ENCODE data around the gene ZBTB20.

Gene ZBTB20

DNA sequence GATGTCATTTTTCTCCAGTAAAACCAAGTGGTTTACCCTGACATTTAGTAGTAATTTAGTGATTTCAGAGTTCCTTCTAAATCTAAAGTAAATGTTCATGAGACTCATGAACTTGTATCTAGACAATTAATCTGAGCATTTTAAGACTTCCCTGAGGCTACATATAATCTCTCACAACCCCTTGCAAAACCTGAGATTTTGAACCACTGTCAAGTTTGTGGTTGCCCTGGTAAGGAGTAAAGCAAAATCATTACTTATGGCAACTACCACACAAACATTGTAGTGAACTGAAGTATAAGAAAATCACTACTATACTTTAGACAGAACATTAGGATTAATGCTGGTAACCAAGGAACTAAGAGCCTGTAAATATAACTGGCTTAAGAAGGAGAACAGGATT lies 483.1 kb downstream of the ZBTB20 start:
- no peak for DNase-seq

GRCh38 chr3:114660808-114661207 lies 486.3 kb downstream of the ZBTB20 start:
- DNase-seq = no peak

DNA sequence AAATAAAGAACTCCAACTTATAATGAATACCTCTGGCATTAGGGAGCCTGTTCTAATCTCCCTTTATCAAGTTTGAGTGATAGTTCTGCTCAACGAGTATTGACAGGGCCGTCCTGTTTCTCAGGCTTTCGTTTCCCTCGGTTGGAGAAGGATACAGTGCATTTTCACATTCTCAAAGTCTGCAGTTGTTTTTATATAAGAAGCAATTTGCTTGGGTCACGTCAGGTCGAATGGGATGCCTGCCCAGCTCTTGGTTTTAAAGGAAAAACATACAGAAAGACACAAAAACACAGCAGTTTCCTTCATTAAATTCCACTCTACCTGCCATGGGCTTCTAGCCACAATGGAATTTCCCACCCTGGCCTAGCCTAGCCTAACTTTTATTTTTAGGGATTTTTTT lies 487.0 kb downstream of the ZBTB20 start:
- no peak for DNase-seq

DNA sequence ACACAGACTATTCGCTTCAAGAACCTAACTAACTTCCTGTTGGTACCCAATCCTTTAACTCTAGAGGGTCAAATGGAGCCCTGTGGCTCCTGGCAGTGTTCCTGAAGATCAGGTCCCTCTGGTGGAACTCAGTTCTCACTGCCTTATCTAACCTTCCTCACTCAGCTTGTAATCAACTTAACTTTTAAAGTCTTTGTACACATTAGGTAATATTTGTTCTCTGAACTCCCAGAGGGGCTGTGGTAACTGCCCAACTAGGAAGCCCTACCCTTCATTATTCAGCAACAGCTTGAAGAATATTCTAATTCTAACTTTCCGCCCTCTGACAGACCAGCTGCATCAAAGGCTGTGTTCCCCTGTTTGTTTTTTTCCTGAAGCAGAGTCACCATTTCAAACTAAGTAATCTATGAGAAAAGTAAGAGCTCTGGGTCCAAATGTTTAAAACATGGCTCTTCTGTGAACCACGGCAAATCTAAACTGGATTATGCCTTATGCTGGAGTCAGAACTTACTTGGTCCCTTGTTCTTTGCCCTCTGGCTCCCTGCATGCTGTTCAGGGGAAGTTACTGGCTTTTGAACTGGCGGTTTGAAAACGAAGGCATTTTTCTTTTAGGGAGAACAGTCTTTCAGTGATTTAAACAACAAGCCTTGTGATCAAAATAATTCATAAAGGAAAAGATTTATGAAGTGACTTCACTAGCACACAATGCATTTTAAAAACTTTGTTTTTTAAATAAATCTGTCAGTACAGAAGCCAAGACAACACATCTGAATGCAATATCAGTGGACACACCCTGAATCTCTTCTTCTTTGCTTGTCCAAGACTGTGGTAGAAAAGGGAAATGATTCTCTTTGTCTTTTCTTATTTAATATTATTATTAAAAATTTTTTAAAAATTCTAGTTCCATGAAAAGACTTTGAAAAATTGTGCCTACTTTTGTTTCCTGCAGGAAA lies 487.7 kb downstream of the ZBTB20 start:
- DNase-seq = no peak

DNA sequence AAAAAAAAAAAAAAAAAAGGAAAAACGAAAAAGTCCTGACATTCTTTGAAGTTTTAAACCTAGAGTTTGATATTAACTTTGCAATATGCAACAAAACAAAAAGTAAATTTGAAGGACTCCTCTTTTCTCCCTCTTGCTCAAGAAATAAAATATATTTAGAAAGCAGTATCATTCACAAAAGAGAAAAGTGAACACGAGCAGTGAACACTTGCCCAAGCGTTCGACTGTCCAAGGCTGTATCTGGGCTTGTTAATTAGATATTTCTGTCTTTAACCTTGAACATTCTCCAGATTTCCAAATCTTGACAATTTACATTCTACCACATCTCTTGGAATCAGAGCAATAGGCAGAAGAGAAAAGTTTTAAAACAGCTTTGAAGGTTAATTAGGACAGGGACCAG lies 495.5 kb downstream of the ZBTB20 start:
- no peak for DNase-seq

- DNase-seq = no peak
Observed at GRCh38 chr3:114650808-114651207, 496.3 kb downstream of the ZBTB20 start.

GRCh38 chr3:114649331-114649730 lies 497.8 kb downstream of the ZBTB20 start:
- no peak for DNase-seq

- no peak for DNase-seq
Observed at GRCh38 chr3:114646526-114646925, 500.6 kb downstream of the ZBTB20 start.

DNA sequence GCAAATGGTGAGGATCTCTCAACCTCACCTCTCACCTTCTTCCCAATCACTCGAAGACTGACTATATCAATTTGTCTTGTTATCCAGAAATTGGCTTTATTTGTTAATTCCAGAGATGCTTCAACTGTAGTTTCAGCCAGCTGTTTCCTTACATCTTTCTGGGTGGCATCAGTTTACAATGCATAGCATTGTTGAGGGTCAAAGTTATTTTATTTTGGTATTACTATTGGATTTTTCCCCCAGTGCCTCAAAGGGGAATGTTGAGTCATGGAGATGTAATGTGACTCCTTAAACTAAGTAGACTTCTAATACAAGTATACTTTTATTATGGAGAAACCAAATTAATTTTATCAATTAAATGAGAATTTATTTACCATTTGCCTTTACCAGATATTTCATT lies 501.7 kb downstream of the ZBTB20 start:
- DNase-seq = no peak

GRCh38 chr3:114644367-114644766 lies 502.7 kb downstream of the ZBTB20 start:
- no peak for DNase-seq

DNA sequence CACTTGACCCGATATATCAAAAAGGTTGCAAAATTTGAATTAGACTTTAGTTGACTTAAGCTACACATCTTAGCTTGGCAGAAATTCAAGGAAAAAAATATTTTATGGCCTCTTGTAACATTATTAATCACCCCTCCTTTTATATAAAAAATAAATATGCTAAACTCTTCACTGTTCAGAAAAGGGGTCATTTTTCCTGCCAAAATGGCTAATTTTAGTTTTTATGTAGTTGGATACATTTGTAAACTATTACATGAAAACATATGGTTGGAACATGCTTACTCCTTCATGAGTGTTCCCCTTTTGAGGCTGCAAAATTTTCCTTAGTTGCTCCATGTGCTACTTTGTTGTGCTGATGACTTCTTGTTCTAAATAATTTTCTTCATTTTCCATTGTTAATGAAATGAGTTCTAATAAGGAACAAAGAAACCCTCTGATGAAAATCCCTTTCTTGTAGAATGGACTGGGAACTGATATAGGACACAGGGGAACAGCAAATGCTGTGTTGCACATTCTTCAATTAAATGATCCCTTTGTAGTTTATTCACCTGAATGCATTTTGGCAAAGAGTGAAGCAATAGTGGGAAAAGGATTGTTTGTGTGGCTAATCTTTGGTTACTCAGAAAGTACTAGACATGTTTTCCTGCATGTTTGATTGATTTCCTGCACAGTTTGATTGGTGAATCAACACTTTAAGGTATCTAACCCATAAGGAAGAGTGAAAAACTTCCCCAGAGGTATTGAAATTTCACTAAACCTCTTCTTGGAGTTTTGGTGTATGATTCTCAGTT lies 503.9 kb downstream of the ZBTB20 start:
- DNase-seq = no peak

DNA sequence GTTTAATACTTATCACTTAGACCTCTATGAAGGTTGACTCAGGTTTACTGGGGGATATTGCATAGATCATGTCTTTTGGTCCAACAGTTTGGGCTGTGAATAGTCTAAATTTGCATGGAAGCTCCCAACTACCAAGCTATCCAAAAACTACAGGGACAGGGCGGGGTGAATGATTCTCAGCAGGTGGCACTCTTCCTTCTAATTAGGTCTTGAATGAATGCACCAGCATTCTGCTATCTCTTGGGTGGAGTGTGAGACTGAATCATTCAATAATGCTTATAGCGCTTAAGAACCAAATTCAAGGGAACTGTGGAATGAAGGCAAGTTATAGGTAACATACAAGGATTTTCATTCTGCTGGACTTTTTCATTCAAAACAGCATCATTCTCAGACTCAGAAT lies 507.0 kb downstream of the ZBTB20 start:
- no peak for DNase-seq

DNA sequence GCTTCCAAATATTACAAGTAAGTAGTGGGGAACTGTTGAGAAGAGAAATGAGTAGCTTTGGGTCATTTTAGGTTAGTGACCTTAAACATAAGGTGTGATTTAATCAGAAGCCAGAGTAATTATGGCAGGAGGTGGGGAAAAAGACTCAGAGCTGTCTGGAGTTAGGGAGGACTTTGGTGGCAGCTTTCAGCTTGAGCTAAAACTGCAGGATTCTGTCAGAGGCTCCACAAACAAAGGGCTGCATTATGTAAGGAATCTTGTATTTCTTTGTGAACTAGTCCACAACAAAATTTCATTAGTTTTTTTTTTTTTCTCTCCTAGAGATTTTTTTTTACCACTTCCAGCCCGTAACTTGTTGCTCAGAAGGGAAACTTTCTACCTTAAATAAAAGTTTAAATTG lies 507.9 kb downstream of the ZBTB20 start:
- no peak for DNase-seq

DNA sequence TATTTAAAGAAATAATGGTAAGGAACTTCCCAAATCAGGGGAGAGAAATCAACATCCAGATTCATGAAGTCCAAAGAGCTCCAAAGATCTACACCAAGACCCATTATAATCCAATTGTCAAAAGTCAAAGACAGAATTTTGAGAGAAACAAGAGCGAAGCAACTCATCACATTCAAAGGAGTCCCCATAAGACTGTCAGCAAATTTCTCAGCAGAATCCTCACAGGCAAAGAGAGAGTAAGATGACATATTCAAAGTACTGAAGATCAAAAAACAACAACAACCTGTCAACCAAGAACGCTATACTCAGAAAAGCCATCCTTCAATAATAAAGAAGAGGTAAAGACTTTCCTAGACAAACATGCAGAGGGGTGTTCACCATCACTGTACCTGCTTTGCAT lies 511.2 kb downstream of the ZBTB20 start:
- DNase-seq = no peak

DNA sequence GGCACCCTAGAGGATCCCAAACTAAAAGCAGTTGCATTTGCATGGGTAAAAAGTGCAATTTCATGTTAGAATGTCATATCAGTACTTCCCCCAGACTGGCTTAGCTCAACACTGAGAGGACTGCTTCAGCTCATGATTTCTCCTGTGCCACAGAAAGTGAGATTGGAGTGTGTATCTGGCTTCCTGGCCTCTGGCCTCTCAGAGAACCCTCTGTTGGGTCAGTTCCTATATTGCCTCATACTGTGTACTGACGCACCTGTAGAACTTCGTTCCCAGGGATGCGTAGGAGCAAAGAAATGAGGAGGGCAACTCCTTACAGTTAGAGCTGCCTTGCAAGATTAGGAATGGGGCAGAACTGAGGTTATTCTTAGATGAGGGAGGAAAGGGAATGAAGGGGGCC lies 512.5 kb downstream of the ZBTB20 start:
- no peak for DNase-seq

DNA sequence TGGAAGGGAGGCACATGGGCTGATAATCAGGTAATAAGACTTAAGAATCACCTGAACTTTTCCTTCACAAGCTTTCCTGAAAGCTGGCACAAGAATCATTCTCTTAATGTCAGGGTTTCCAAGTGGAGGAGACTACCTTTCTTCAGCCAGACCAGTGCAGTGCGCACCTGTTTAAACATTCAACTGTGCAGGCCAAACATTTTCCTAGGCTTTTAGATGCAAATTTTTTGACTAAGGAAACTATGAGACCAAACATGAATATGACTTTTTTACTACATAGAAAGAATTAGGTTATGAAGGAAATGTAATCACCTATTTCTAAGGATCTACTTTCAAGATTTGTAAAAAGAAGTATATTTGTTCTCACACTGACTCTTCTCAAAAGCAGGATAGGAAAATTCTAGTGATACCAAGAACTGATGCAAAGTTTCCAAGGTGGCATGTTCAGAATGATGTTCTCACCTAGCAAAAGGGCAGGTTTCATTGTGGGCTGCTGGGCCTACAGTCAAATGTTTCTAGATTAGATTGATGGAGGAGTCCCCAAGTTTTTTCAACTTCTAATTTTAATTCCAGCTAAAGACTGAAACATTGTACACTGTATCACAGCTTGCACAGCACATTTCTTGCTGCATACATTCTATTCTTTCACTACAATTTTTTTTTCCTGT lies 514.2 kb downstream of the ZBTB20 start:
- no peak for DNase-seq

- DNase-seq = no peak
Observed at GRCh38 chr3:114627770-114628169, 519.3 kb downstream of the ZBTB20 start.

- DNase-seq = no peak
Observed at GRCh38 chr3:114626751-114627150, 520.3 kb downstream of the ZBTB20 start.

- DNase-seq = no peak
Observed at GRCh38 chr3:114624571-114625181, 522.4 kb downstream of the ZBTB20 start.

GRCh38 chr3:114624047-114624445 lies 523.0 kb downstream of the ZBTB20 start:
- no peak for DNase-seq

DNA sequence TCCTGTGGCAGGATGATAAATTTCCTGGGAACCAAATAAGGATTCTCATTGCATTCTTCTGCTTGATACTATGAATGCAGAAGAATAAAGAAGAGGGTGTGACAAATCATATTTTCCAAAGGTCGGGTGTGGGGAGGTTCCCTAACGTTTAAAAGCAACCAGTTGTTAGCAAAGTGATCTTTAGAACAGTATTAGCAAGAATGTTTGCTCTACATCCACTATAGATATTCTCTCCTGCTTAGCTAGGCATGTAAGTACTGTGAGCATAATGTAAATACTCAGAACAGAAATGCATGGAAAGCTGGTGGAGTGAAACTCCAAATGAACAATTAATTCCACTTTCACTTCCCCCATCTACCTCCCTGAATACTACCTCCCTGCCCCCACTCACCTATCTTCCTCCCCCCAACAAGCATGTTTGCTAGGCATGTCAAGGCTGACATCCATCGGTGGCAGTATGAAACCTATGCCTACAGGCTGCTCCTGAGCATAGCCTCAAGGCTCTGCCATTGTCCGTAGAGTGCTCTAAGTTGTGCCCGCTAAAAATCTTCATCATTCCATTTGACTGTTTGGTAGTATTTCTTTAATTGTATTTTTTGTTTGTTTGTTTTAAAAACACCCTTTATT lies 523.6 kb downstream of the ZBTB20 start:
- DNase-seq = no peak

DNA sequence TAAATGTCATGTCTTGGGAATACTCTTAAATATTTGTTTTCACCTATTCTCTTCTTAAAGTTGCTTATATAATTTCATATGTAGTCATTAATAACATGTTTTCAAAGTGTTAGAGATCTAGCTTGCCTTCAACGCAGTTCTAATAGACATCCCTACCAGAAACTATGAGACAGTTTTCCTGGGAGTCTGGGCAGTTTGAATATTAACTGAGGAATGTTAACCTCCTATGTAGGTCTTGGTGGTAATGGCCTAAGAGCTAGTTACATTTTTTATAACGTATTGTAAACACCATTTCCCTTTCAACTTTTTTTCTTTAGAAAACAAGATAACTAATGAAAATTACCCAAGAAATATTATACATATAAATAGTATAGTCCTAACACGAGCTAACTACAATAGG lies 525.1 kb downstream of the ZBTB20 start:
- DNase-seq = no peak

GRCh38 chr3:114619771-114620170 lies 527.3 kb downstream of the ZBTB20 start:
- DNase-seq = no peak
